A673 (cell line): ENCODE measurements around the gene JAKMIP1.
"Not testable (repeated sequence)": the region's sequence is repeated elsewhere in the genome, so short reads cannot be mapped to it uniquely, and the experiment has no call there.

ENCODE experiments used
- CTCF ChIP-seq: fragments of 300-800, 200-600 bp; sonication (generic); conservative IDR thresholded peaks from 2 replicates; pipeline ENCODE4 v1.5.1; 2017; ENCODE audit warnings: low read depth, mild to moderate bottlenecking, antibody characterized with exemption, low read length, moderate library complexity, mixed read lengths
- EZH2 ChIP-seq: fragments of 200-600 bp; sonication (generic); IDR thresholded peaks from 2 replicates; pipeline ENCODE4 v1.6.1; 2017; ENCODE audit warnings: borderline replicate concordance, low read depth, mild to moderate bottlenecking, mixed read lengths, antibody characterized with exemption, low read length; ENCODE audit not compliant: poor library complexity, severe bottlenecking

GRCh38 chr4:6209291-6209690 lies 8.9 kb upstream of the JAKMIP1 start:
- not testable (repeated sequence) for TF ChIP-seq CTCF, EZH2
